ENCODE results near the gene VPS26C. TPM values are rescaled to one million over a fixed set of nuclear protein-coding genes. Genes with fewer than 3 reads are reported as not detected.

Gene VPS26C
- polyA plus RNA-seq, 1 of the 3 experiments (the other 2 are of a cell fraction), result 34.8 TPM

GRCh38 chr21:37273911-37274690 lies 7.0 kb upstream of the VPS26C start (continued):
- TF ChIP-seq REST (IDR thresholded peaks at IDR 0.05; ENCODE audit: low read depth, low read length) (no peak), RCOR1 (IDR thresholded peaks at IDR 0.05; ENCODE audit: low read length) (no peak), GABPA (IDR thresholded peaks at IDR 0.05; ENCODE audit: low read depth) (no peak)

- Histone ChIP-seq H3K4me1 (ENCODE audit: control insufficient read depth in 1 of 2, insufficient read depth in 2 of 2, low read depth in 1 of 2, low read length in 1 of 2) (no peaks in the 10 kb centered on the region; a peak in 3 of 4 replicates), H3K36me3 (replicated peaks in 1 of 2; ENCODE audit: control insufficient read depth in 1 of 2, insufficient read depth in 2 of 2, low read length in 1 of 2) (no peaks in the 10 kb centered on the region), H4K20me1 (ENCODE audit: insufficient read depth) (no peaks in the 10 kb centered on the region), H3K9me3 (no peaks in the 10 kb centered on the region), H2AFZ (ENCODE audit: low read depth) (no peak overlapping the region), H3K9me2 (no peaks in the 10 kb centered on the region), H3K27ac (ENCODE audit: low read depth in 2 of 2, low read length in 1 of 2) (no peak overlapping the region), H3K4me3 (ENCODE audit: low read depth in 2 of 2, low read length in 1 of 2) (no peak overlapping the region), H3K27me3 (ENCODE audit: insufficient read depth) (no peaks in the 10 kb centered on the region), H3F3A (replicated peaks; ENCODE audit: insufficient read depth) (no peaks in the 10 kb centered on the region), H3K4me2 (no peak overlapping the region), H3K79me2 (ENCODE audit: insufficient read depth) (peaks cover 11% of the 10 kb centered on the region; the same call in 1 of the 2 replicates), H3K9ac (no peak overlapping the region)
- TF ChIP-seq USF1 (IDR thresholded peaks at IDR 0.05; ENCODE audit: borderline replicate concordance, low read depth) (no peak), YY1 (IDR thresholded peaks at IDR 0.05; ENCODE audit: low read depth) (no peak), MEF2A (IDR thresholded peaks at IDR 0.05; ENCODE audit: borderline replicate concordance, low read depth) (no peak), RCOR1 (IDR thresholded peaks at IDR 0.05; ENCODE audit: low read length) (no peak), GABPA (IDR thresholded peaks at IDR 0.05; ENCODE audit: low read depth) (no peak), MAX (IDR thresholded peaks at IDR 0.05; ENCODE audit: low read depth) (no peak), FOSL2 (IDR thresholded peaks at IDR 0.05; ENCODE audit: borderline replicate concordance, low read depth) (no peak), MXI1 (IDR thresholded peaks at IDR 0.05; ENCODE audit: low read depth, low read length) (no peak), NRF1 (IDR thresholded peaks at IDR 0.05; ENCODE audit: low read depth, low read length) (no peak), TCF12 (IDR thresholded peaks at IDR 0.05) (no peak), RFX5 (IDR thresholded peaks at IDR 0.05; ENCODE audit: low read length) (no peak), FOXJ3 (CRISPR knock-in tag; IDR thresholded peaks at IDR 0.05) (no peak), POLR2AphosphoS5 (IDR thresholded peaks at IDR 0.05; ENCODE audit: low read depth, low read length) (no peak), GATA2 (CRISPR knock-in tag; IDR thresholded peaks at IDR 0.05) (no peak)
- TF ChIP-seq, protein P1, sequence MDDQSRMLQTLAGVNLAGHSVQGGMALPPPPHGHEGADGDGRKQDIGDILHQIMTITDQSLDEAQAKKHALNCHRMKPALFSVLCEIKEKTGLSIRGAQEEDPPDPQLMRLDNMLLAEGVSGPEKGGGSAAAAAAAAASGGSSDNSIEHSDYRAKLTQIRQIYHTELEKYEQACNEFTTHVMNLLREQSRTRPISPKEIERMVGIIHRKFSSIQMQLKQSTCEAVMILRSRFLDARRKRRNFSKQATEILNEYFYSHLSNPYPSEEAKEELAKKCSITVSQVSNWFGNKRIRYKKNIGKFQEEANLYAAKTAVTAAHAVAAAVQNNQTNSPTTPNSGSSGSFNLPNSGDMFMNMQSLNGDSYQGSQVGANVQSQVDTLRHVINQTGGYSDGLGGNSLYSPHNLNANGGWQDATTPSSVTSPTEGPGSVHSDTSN (IDR thresholded peaks at IDR 0.05), result no peak
- TF ChIP-seq, protein P2, sequence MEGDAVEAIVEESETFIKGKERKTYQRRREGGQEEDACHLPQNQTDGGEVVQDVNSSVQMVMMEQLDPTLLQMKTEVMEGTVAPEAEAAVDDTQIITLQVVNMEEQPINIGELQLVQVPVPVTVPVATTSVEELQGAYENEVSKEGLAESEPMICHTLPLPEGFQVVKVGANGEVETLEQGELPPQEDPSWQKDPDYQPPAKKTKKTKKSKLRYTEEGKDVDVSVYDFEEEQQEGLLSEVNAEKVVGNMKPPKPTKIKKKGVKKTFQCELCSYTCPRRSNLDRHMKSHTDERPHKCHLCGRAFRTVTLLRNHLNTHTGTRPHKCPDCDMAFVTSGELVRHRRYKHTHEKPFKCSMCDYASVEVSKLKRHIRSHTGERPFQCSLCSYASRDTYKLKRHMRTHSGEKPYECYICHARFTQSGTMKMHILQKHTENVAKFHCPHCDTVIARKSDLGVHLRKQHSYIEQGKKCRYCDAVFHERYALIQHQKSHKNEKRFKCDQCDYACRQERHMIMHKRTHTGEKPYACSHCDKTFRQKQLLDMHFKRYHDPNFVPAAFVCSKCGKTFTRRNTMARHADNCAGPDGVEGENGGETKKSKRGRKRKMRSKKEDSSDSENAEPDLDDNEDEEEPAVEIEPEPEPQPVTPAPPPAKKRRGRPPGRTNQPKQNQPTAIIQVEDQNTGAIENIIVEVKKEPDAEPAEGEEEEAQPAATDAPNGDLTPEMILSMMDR (IDR thresholded peaks at IDR 0.05), result no peak
- no peak for DNase-seq
- POLR2A ChIA-PET, result no interaction called here
- whole genome bisulfite sequencing (ENCODE audit: low lambda C conversion rate), result 89% methylated on average over 1 of the region's 1 CpG
- CTCF ChIA-PET, result interaction anchor here (1.1 to 1.4 kb wide), 2 partner anchors 65 to 190 kb away, joined by 3 to 4 read pairs; no protein-coding TSS in a partner anchor
Observed at GRCh38 chr21:37273440-37273839, 6.3 kb upstream of the VPS26C start.

Data from SK-N-SH (cell line).